A549 (cell line): ENCODE measurements around the gene TMEM179. TPM values are rescaled to one million over a fixed set of nuclear protein-coding genes. Genes with fewer than 3 reads are reported as not detected.

ENCODE experiments used
- ATAC-seq, 2 experiments: fragments of 200-7000 bp in 1 of 2; fragments of >200 bp in 1 of 2; cut with Nextera tagmentation in 1 of 2; cut with Tn5 transposase in 1 of 2; 3 replicates each; pipeline versions ENCODE4 v1.8.0 to v1.9.1; 2018 to 2020; ENCODE audit warnings: mild to moderate bottlenecking in 1 of 2, moderate library complexity in 1 of 2
- CTCF ChIA-PET: fragments of 300-600 bp; sonication (Branson Sonifier 250); formaldehyde crosslinking; extraction: SDS; loops from one replicate; lab custom pipeline; 2021; ENCODE audit warnings: antibody characterized with exemption, inconsistent platforms; lab: Yijun Ruan, JAX
- POLR2A ChIA-PET: fragments of 350-600 bp; formaldehyde crosslinking; extraction: SDS; loops from one replicate; lab custom pipeline; 2021; ENCODE audit warnings: antibody characterized with exemption, inconsistent platforms; lab: Yijun Ruan, JAX
- DNase-seq, 2 experiments: peaks; one replicate each; pipeline versions ENCODE4 v3.0.0 to v3.0.0-alpha.2; 2011 to 2016; ENCODE audit warnings: low read depth in 1 of 2, low spot score in 1 of 2
- FAIRE-seq: peaks from 2 replicates; lab custom pipeline; 2011; peaks lifted over from hg19 to GRCh38; lab: Jason Lieb, UNC
- H3K27ac ChIP-seq, 2 experiments: fragments of >200 bp; sonication (Bioruptor Twin); formaldehyde crosslinking; 3 replicates each; pipeline ENCODE4 v1.5.1; 2016 to 2017
- H3K4me1 ChIP-seq: fragments of >200 bp; sonication (Bioruptor Twin); formaldehyde crosslinking; 3 replicates; pipeline ENCODE4 v1.6.1; 2016
- H3K4me2 ChIP-seq: fragments of >200 bp; sonication (Bioruptor Twin); formaldehyde crosslinking; 3 replicates; pipeline ENCODE4 v1.6.1; 2016
- H3K4me3 ChIP-seq: fragments of >200 bp; sonication (Bioruptor Twin); formaldehyde crosslinking; 3 replicates; pipeline ENCODE4 v1.5.1; 2016
- H3K9me3 ChIP-seq: fragments of >200 bp; sonication (Bioruptor Twin); formaldehyde crosslinking; 3 replicates; pipeline ENCODE4 v1.6.1; 2016
- ATOH8 ChIP-seq: fragments of 250-450 bp; sonication (Bioruptor Pico); IDR thresholded peaks from 2 replicates; pipeline ENCODE4 v1.5.0; 2020; ENCODE audit warnings: low read depth, mild to moderate bottlenecking, moderate library complexity
- BHLHE40 ChIP-seq: IDR thresholded peaks from 2 replicates; pipeline ENCODE4 v1.6.1; 2012; ENCODE audit warnings: low read depth, low read length, inconsistent platforms
- CBX8 ChIP-seq: fragments of 200-600 bp; sonication (generic); IDR thresholded peaks from 2 replicates; pipeline ENCODE4 v1.6.1; 2016
- CEBPB ChIP-seq, 2 experiments: fragments of >200 bp in 1 of 2; sonication (Bioruptor Twin) in 1 of 2; formaldehyde crosslinking in 1 of 2; IDR thresholded peaks; 2 replicates each; pipeline ENCODE4 v1.6.1; 2012 to 2016
- E2F6 ChIP-seq: IDR thresholded peaks from 2 replicates; pipeline ENCODE4 v1.6.1; 2012; ENCODE audit warnings: low read depth, borderline replicate concordance
- ESRRA ChIP-seq: fragments of 150-350 bp; IDR thresholded peaks from 2 replicates; pipeline ENCODE4 v1.6.1; 2014; ENCODE audit warnings: mild to moderate bottlenecking, low read length, borderline replicate concordance
- FOSB ChIP-seq: fragments of 250-450 bp; sonication (Bioruptor Pico); IDR thresholded peaks from 2 replicates; pipeline ENCODE4 v1.5.0; 2020; ENCODE audit warnings: mild to moderate bottlenecking, moderate library complexity
- FOSL2 ChIP-seq, 2 experiments: fragments of 450-650 bp in 1 of 2; fragments of >200 bp in 1 of 2; sonication (Bioruptor Twin) in 1 of 2; formaldehyde crosslinking; IDR thresholded peaks; 2 replicates each; pipeline versions ENCODE4 v1.5.0 to v1.6.1; 2016 to 2020; ENCODE audit warnings: mild to moderate bottlenecking in 1 of 2, moderate library complexity in 1 of 2
- GATA3 ChIP-seq: IDR thresholded peaks from 2 replicates; pipeline ENCODE4 v1.6.1; 2012; ENCODE audit warnings: borderline replicate concordance
- HDAC2 ChIP-seq: fragments of 200-600 bp; sonication (generic); IDR thresholded peaks from 2 replicates; pipeline ENCODE4 v1.6.1; 2016
- HES2 ChIP-seq: fragments of >200 bp; sonication (Bioruptor Twin); formaldehyde crosslinking; IDR thresholded peaks from 2 replicates; pipeline ENCODE4 v1.6.1; 2016
- HOXA7 ChIP-seq: fragments of 250-450 bp; sonication (Bioruptor Pico); IDR thresholded peaks from 2 replicates; pipeline ENCODE4 v1.5.0; 2020; ENCODE audit warnings: mild to moderate bottlenecking, moderate library complexity
- JUNB ChIP-seq: fragments of >200 bp; sonication (Bioruptor Twin); formaldehyde crosslinking; IDR thresholded peaks from 2 replicates; pipeline ENCODE4 v1.6.1; 2016
- MAFK ChIP-seq: fragments of 450-650 bp; IDR thresholded peaks from 2 replicates; pipeline ENCODE4 v1.6.1; 2014; ENCODE audit not compliant: partially characterized antibody
- MAX ChIP-seq: IDR thresholded peaks from 2 replicates; pipeline ENCODE4 v1.6.1; 2012
- MAZ ChIP-seq: fragments of 150-350 bp; IDR thresholded peaks from 2 replicates; pipeline ENCODE4 v1.6.1; 2014; ENCODE audit warnings: antibody characterized with exemption, low read depth, low read length, borderline replicate concordance
- NFE2L2 ChIP-seq: fragments of 150-350 bp; conservative IDR thresholded peaks from 2 replicates; pipeline ENCODE4 v1.6.1; 2014; ENCODE audit warnings: low read length
- PBX3 ChIP-seq: IDR thresholded peaks from 2 replicates; pipeline ENCODE4 v1.6.1; 2012
- POLR2AphosphoS2 ChIP-seq: conservative IDR thresholded peaks from 2 replicates; pipeline ENCODE4 v1.6.1; 2012; ENCODE audit warnings: low read length, improper control_type of control experiment, inconsistent platforms
- RAD21 ChIP-seq, 2 experiments: fragments of >200 bp in 1 of 2; sonication (Bioruptor Twin) in 1 of 2; formaldehyde crosslinking in 1 of 2; IDR thresholded peaks in 1 of 2; conservative IDR thresholded peaks in 1 of 2; 2 replicates in 1 of 2; 3 replicates in 1 of 2; pipeline ENCODE4 v1.6.1; 2012 to 2018; ENCODE audit warnings: inconsistent platforms in 1 of 2
- REST ChIP-seq: fragments of 200-600 bp; sonication (generic); IDR thresholded peaks from 2 replicates; pipeline ENCODE4 v1.6.1; 2016; ENCODE audit warnings: antibody characterized with exemption, mild to moderate bottlenecking, moderate library complexity
- SREBF2 ChIP-seq: fragments of 450-650 bp; IDR thresholded peaks from 2 replicates; pipeline ENCODE4 v1.6.1; 2014; ENCODE audit warnings: mild to moderate bottlenecking, moderate library complexity
- ZFP36 ChIP-seq: fragments of 450-650 bp; IDR thresholded peaks from 2 replicates; pipeline ENCODE4 v1.6.1; 2014; ENCODE audit warnings: borderline replicate concordance; ENCODE audit not compliant: partially characterized antibody
- WGBS: methylation state at CpG from one replicate; pipeline ENCODE4 v1.1.6; 2017; ENCODE audit errors: missing lambda C conversion rate; 5-methylcytosine and 5-hydroxymethylcytosine counted together
- polyA plus RNA-seq, 4 experiments: library from polyadenylated mRNA; depleted of rRNA in 3 of 4; stranded (reverse); fragments of >200 nt; fragmentation: RNase III in 1 of 4; extraction: RNeasy Plus Mini Kit Qiagen cat#74134 plus additional on column Dnase treatment in 1 of 4; gene quantifications; 2 replicates in 3 of 4; 3 replicates in 1 of 4; pipeline ENCODE4 v1.2.3, GENCODE V29; 2011 to 2017

The TMEM179 gene
- polyA plus RNA-seq, 2 of the 4 experiments (the other 2 are of a cell fraction): 0.63 TPM; not detected in 1

- FAIRE-seq (no peak), ATAC-seq (no peak), DNase-seq (no peak)
- WGBS: 8% methylated on average over 5 of the region's 8 CpGs
- ChIA-PET CTCF (interaction anchor here (0.9 to 3.3 kb wide), 3 partner anchors 13 to 298 kb away, joined by 3 to 11 read pairs (median 3); partner anchors contain the start of gene C14orf180), POLR2A (interaction anchor here (0.5 kb wide), 1 partner anchor 899 kb away, joined by 3 read pairs; no protein-coding TSS in a partner anchor)
- TF ChIP-seq JUNB (no peak), BHLHE40 (no peak), FOSB (no peak), E2F6 (no peak)
- no peaks in the 10 kb centered on the region for H3K4me1 ChIP-seq
- no peak overlapping the region for H3K4me2 ChIP-seq
- no peak overlapping the region for H3K27ac ChIP-seq
- H3K4me3 ChIP-seq: no peak overlapping the region
- no peaks in the 10 kb centered on the region for H3K9me3 ChIP-seq
Observed at GRCh38 chr14:104592785-104593184, 11.8 kb downstream of the TMEM179 start.

GRCh38 chr14:104592292-104592672 lies 12.3 kb downstream of the TMEM179 start:
- ATAC-seq (no peak), DNase-seq (no peak)
- no peaks in the 10 kb centered on the region for H3K9me3 ChIP-seq
- no peak for TF ChIP-seq ATOH8 (CRISPR knock-in tag)
- no peak for TF ChIP-seq SREBF2
- TF ChIP-seq CBX8: no peak
- TF ChIP-seq ESRRA: no peak
- TF ChIP-seq HES2: no peak
- TF ChIP-seq HDAC2: no peak
- TF ChIP-seq HOXA7 (CRISPR knock-in tag): no peak
- TF ChIP-seq NFE2L2: no peak
- no peak for TF ChIP-seq RAD21 (conservative IDR thresholded peaks at IDR 0.05 in 1 of 2, IDR thresholded peaks at IDR 0.05 in 1 of 2)
- no peak for TF ChIP-seq MAZ
- no peak for TF ChIP-seq MAX
- TF ChIP-seq ZFP36: no peak
- no peak for TF ChIP-seq MAFK
- TF ChIP-seq, all 56 proteins: peak for 0
- no peak overlapping the region for H3K27ac ChIP-seq
- ChIA-PET POLR2A (no interaction called here), CTCF (interaction anchor here (1.5 kb wide), 1 partner anchor 12 kb away, joined by 3 read pairs; the partner anchor contains the start of gene C14orf180)
- WGBS: 32% methylated on average over 3 of the region's 3 CpGs
- H3K4me1 ChIP-seq: no peaks in the 10 kb centered on the region
- H3K4me2 ChIP-seq: no peak overlapping the region
- no peak for FAIRE-seq
- no peak overlapping the region for H3K4me3 ChIP-seq

GRCh38 chr14:104591506-104592291 lies 12.9 kb downstream of the TMEM179 start:
- H3K4me2 ChIP-seq: no peak overlapping the region
- FAIRE-seq: no peak
- no peak for ATAC-seq
- H3K9me3 ChIP-seq: no peaks in the 10 kb centered on the region
- no peak for DNase-seq
- no peak overlapping the region for H3K4me3 ChIP-seq
- 46% methylated on average over 14 of the region's 26 CpGs for WGBS
- H3K27ac ChIP-seq: no peak overlapping the region
- POLR2A ChIA-PET: no interaction called here
- CTCF ChIA-PET: interaction anchor here (1.1 kb wide), 1 partner anchor 27 kb away, joined by 5 read pairs; no protein-coding TSS in a partner anchor
- TF ChIP-seq CEBPB (IDR thresholded peaks at IDR 0.05): no peak
- TF ChIP-seq POLR2AphosphoS2: no peak
- no peak for TF ChIP-seq ESRRA
- TF ChIP-seq SREBF2: no peak
- no peak for TF ChIP-seq GATA3
- no peak for TF ChIP-seq HOXA7 (CRISPR knock-in tag)
- no peak for TF ChIP-seq REST
- no peak for TF ChIP-seq ZFP36
- TF ChIP-seq FOSL2 (IDR thresholded peaks at IDR 0.05): no peak
- TF ChIP-seq FOSL2 (CRISPR knock-in tag; IDR thresholded peaks at IDR 0.05): no peak
- TF ChIP-seq BHLHE40: no peak
- TF ChIP-seq PBX3: no peak
- TF ChIP-seq, all 56 proteins: peak for 0
- no peaks in the 10 kb centered on the region for H3K4me1 ChIP-seq
